IMR-90 (cell line): ENCODE results near the gene KIF1B. TPM values are rescaled to one million over a fixed set of nuclear protein-coding genes. Genes with fewer than 3 reads are reported as not detected.

ENCODE experiments used
- ATAC-seq: fragments of 200-7000 bp; cut with Tn5 transposase; 2 replicates; pipeline ENCODE4 v1.9.1; 2020; ENCODE audit warnings: low read depth, mild to moderate bottlenecking, moderate library complexity
- BruUV-seq: library from RNA; stranded (reverse); fragments of 400-500 nt; replicated peaks from 2 replicates; lab custom pipeline; 2021; lab: Mats Ljungman, UMichigan
- CTCF ChIA-PET: fragments of 300-600 bp; formaldehyde crosslinking; extraction: SDS; loops from one replicate; lab custom pipeline; 2021; ENCODE audit warnings: antibody characterized with exemption; lab: Yijun Ruan, JAX
- POLR2A ChIA-PET: fragments of 300-600 bp; sonication (Branson Sonifier 250); formaldehyde crosslinking; loops from one replicate; lab custom pipeline; 2022; ENCODE audit warnings: antibody characterized with exemption; ENCODE audit not compliant: unreplicated experiment; lab: Charles Lee
- DNase-seq: peaks from one replicate; pipeline ENCODE4 v3.0.0; 2013
- H2AFZ ChIP-seq: replicated peaks from 2 replicates; pipeline ENCODE3; 2013; ENCODE audit warnings: low read length, mild to moderate bottlenecking; ENCODE audit not compliant: poor library complexity
- H2AK5ac ChIP-seq: 2 replicates; pipeline ENCODE4 v1.6.1; 2013; ENCODE audit warnings: low read depth, low read length, inconsistent platforms
- H2AK9ac ChIP-seq: replicated peaks from 2 replicates; pipeline ENCODE3; 2013; ENCODE audit warnings: mild to moderate bottlenecking, low read depth, low read length, moderate library complexity; ENCODE audit not compliant: poor library complexity
- H2BK120ac ChIP-seq: 2 replicates; pipeline ENCODE4 v1.6.1; 2013; ENCODE audit warnings: low read depth, low read length, inconsistent platforms
- H2BK15ac ChIP-seq: 3 replicates; pipeline ENCODE4 v1.6.1; 2013; ENCODE audit warnings: low read depth, low read length, inconsistent platforms
- H2BK20ac ChIP-seq: 2 replicates; pipeline ENCODE4 v1.6.1; 2013; ENCODE audit warnings: low read depth, mild to moderate bottlenecking, inconsistent platforms, low read length, moderate library complexity
- H2BK5ac ChIP-seq: 2 replicates; pipeline ENCODE4 v1.6.1; 2013; ENCODE audit warnings: mild to moderate bottlenecking, low read depth, low read length, inconsistent platforms; ENCODE audit not compliant: poor library complexity, severe bottlenecking
- H3K14ac ChIP-seq: replicated peaks from 2 replicates; pipeline ENCODE4 v1.6.1; 2013; ENCODE audit warnings: low read depth, low read length, inconsistent platforms
- H3K18ac ChIP-seq: 2 replicates; pipeline ENCODE4 v1.6.1; 2013; ENCODE audit warnings: low read depth, low read length, control low read depth
- H3K23ac ChIP-seq: 2 replicates; pipeline ENCODE4 v1.6.1; 2013; ENCODE audit warnings: low read depth, low read length, inconsistent platforms
- H3K27ac ChIP-seq: 2 replicates; pipeline ENCODE4 v1.5.1; 2013; ENCODE audit warnings: mild to moderate bottlenecking, control low read depth, low read length; ENCODE audit not compliant: insufficient read depth
- H3K27me3 ChIP-seq: 2 replicates; pipeline ENCODE4 v1.6.1; 2013; ENCODE audit warnings: low read length; ENCODE audit not compliant: control insufficient read depth, insufficient read depth
- H3K36me3 ChIP-seq: 2 replicates; pipeline ENCODE4 v1.6.1; 2013; ENCODE audit warnings: low read length, mixed read lengths; ENCODE audit not compliant: control insufficient read depth, insufficient read depth
- H3K4ac ChIP-seq: 2 replicates; pipeline ENCODE4 v1.6.1; 2013; ENCODE audit warnings: low read depth, low read length, inconsistent platforms
- H3K4me1 ChIP-seq: 2 replicates; pipeline ENCODE4 v1.6.1; 2013; ENCODE audit warnings: low read length, mixed read lengths; ENCODE audit not compliant: control insufficient read depth, insufficient read depth
- H3K4me2 ChIP-seq: 2 replicates; pipeline ENCODE4 v1.6.1; 2013; ENCODE audit warnings: low read depth, mild to moderate bottlenecking, control low read depth, low read length, moderate library complexity
- H3K4me3 ChIP-seq: 2 replicates; pipeline ENCODE4 v1.5.1; 2013; ENCODE audit warnings: low read depth, mild to moderate bottlenecking, control low read depth, low read length, moderate library complexity; ENCODE audit not compliant: insufficient read depth
- H3K56ac ChIP-seq: 2 replicates; pipeline ENCODE4 v1.6.1; 2013; ENCODE audit warnings: low read length, inconsistent platforms; ENCODE audit not compliant: insufficient read depth; ENCODE audit errors: extremely low read depth
- H3K79me1 ChIP-seq, 2 experiments: 2 replicates each; pipeline ENCODE4 v1.6.1; 2013; ENCODE audit warnings: low read length in 2 of 2, inconsistent platforms in 1 of 2, low read depth in 1 of 2
- H3K9ac ChIP-seq: 2 replicates; pipeline ENCODE4 v1.6.1; 2013; ENCODE audit warnings: low read depth, low read length, control low read depth
- H3K9me1 ChIP-seq: 2 replicates; pipeline ENCODE4 v1.6.1; 2013; ENCODE audit warnings: low read length, inconsistent platforms; ENCODE audit not compliant: insufficient read depth
- H3K9me3 ChIP-seq: 2 replicates; pipeline ENCODE4 v1.6.1; 2013; ENCODE audit warnings: low read length; ENCODE audit not compliant: control insufficient read depth, insufficient read depth
- H4K20me1 ChIP-seq: 2 replicates; pipeline ENCODE4 v1.6.1; 2013; ENCODE audit warnings: low read length, inconsistent platforms; ENCODE audit not compliant: insufficient read depth
- H4K5ac ChIP-seq: 2 replicates; pipeline ENCODE4 v1.6.1; 2013; ENCODE audit warnings: mild to moderate bottlenecking, low read depth, low read length, control low read depth
- H4K8ac ChIP-seq, 2 experiments: 2 replicates each; pipeline ENCODE4 v1.6.1; 2013; ENCODE audit warnings: low read depth in 2 of 2, low read length in 2 of 2, control low read depth in 1 of 2, inconsistent platforms in 1 of 2
- H4K91ac ChIP-seq: 2 replicates; pipeline ENCODE4 v1.6.1; 2013; ENCODE audit warnings: low read depth, low read length, inconsistent platforms; ENCODE audit not compliant: insufficient read depth
- BHLHE40 ChIP-seq: fragments of 150-350 bp; IDR thresholded peaks from 2 replicates; pipeline ENCODE4 v1.6.1; 2016; ENCODE audit warnings: mild to moderate bottlenecking, low read depth, low read length
- CEBPB ChIP-seq: IDR thresholded peaks from 2 replicates; pipeline ENCODE4 v1.6.1; 2012; ENCODE audit warnings: low read depth, low read length, improper control_type of control experiment
- MAFK ChIP-seq: IDR thresholded peaks from 2 replicates; pipeline ENCODE4 v1.6.1; 2012; ENCODE audit warnings: low read depth, low read length, improper control_type of control experiment
- MAZ ChIP-seq: IDR thresholded peaks from 2 replicates; pipeline ENCODE4 v1.6.1; 2012; ENCODE audit warnings: low read depth, mild to moderate bottlenecking, low read length, improper control_type of control experiment, moderate library complexity, borderline replicate concordance
- MXI1 ChIP-seq: IDR thresholded peaks from 2 replicates; pipeline ENCODE4 v1.6.1; 2012; ENCODE audit warnings: low read depth, mild to moderate bottlenecking, low read length, moderate library complexity, borderline replicate concordance
- NFE2L2 ChIP-seq: fragments of 150-350 bp; IDR thresholded peaks from 2 replicates; pipeline ENCODE4 v1.6.1; 2016; ENCODE audit warnings: low read depth, mild to moderate bottlenecking, low read length
- POLR2A ChIP-seq: IDR thresholded peaks from 2 replicates; pipeline ENCODE4 v1.6.1; 2012; ENCODE audit warnings: mild to moderate bottlenecking, low read depth, low read length
- RAD21 ChIP-seq: IDR thresholded peaks from 2 replicates; pipeline ENCODE4 v1.6.1; 2012; ENCODE audit warnings: low read length, improper control_type of control experiment
- RCOR1 ChIP-seq: IDR thresholded peaks from 2 replicates; pipeline ENCODE4 v1.6.1; 2012; ENCODE audit warnings: mild to moderate bottlenecking, low read length, improper control_type of control experiment; ENCODE audit not compliant: insufficient replicate concordance
- RFX5 ChIP-seq: IDR thresholded peaks from 2 replicates; pipeline ENCODE4 v1.8.0; 2012; ENCODE audit warnings: low read depth, mild to moderate bottlenecking, low read length, moderate library complexity
- WGBS, 2 experiments: methylation state at CpG; one replicate each; pipeline versions ENCODE4 v1.1.5 to v1.1.7; 2013; ENCODE audit warnings: missing lambda C conversion rate in 2 of 2; ENCODE audit not compliant: insufficient read length in 1 of 2; ENCODE audit errors: extremely low coverage in 2 of 2; 5-methylcytosine and 5-hydroxymethylcytosine counted together
- dilution Hi-C: fragments of 300-500 bp; cut with HindIII; formaldehyde crosslinking; loops from one replicate; pipeline ENCODE4 v1.14.3; 2018; ENCODE audit warnings: low sequenced_read_pairs; ENCODE audit not compliant: unreplicated experiment
- in situ Hi-C: fragments of 300-500 bp; cut with MboI; formaldehyde crosslinking; loops from 3 replicates; pipeline ENCODE4 v1.14.3; 2019; ENCODE audit warnings: low sequenced_read_pairs, inconsistent platforms, mixed read lengths
- intact Hi-C: fragments of 100-400 bp; cut with micrococcal nuclease; formaldehyde crosslinking; loops from 2 replicates; pipeline ENCODE4 v1.10.0; 2022
- polyA plus RNA-seq, 3 experiments: library from polyadenylated mRNA; depleted of rRNA; stranded (reverse); fragments of >200 nt; gene quantifications; 2 replicates each; pipeline ENCODE4 v1.2.3, GENCODE V29; 2012; ENCODE audit warnings: low replicate concordance in 1 of 3
- total RNA-seq: library from RNA; depleted of rRNA; stranded (reverse); fragments of >200 nt; gene quantifications from 2 replicates; pipeline ENCODE4 v1.2.3, GENCODE V29; 2012
- TF ChIP-seq, protein P1 (sequence below): fragments of 150-350 bp; IDR thresholded peaks from 2 replicates; pipeline ENCODE4 v1.6.1; 2017; ENCODE audit warnings: mild to moderate bottlenecking, antibody characterized with exemption, low read length, low read depth
- TF ChIP-seq, protein P2 (sequence below): conservative IDR thresholded peaks from 2 replicates; pipeline ENCODE4 v1.5.1; 2012; ENCODE audit warnings: mild to moderate bottlenecking, low read depth, low read length, improper control_type of control experiment
- TF ChIP-seq, protein P3 (sequence below): fragments of 150-350 bp; IDR thresholded peaks from 2 replicates; pipeline ENCODE4 v1.6.1; 2016; ENCODE audit warnings: low read depth, mild to moderate bottlenecking, low read length, moderate library complexity, borderline replicate concordance

The KIF1B gene
- total and polyA plus RNA-seq, 2 of the 4 experiments (the other 2 are of a cell fraction): 13.0 to 21.1 TPM

DNA sequence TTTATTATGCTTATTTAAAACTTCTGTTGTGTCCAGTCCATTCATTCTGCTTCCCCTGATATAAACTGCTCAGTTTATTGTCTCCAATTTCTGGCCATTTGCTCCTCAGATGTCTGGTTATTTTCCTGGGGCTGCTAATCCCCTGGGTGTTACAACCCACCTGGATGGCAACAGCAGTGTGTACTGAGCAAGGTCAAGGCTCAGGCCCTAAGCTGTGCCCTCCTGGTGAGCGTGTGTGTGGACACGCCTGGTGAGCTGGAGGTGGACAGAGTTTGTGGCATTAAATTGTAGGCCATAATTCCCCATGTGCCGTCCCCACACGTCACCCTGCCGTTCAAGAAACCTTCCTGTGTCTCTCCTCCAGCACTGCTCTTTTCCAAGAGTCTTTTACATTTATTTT lies 18.1 kb upstream of the KIF1B start:
- Histone ChIP-seq H3K56ac (no peak overlapping the region), H2BK5ac (no peak overlapping the region), H3K18ac (no peak overlapping the region), H3K4ac (no peak overlapping the region), H3K23ac (no peak overlapping the region), H2AFZ (peak overlapping the region; percentile 34), H3K79me1 (no peaks in the 10 kb centered on the region), H3K9ac (no peak overlapping the region), H3K27me3 (peaks cover 4% of the 10 kb centered on the region), H3K9me3 (no peaks in the 10 kb centered on the region), H2BK20ac (no peak overlapping the region), H3K4me2 (no peak overlapping the region), H3K9me1 (no peaks in the 10 kb centered on the region), H3K4me1 (peaks cover 2% of the 10 kb centered on the region), H4K8ac (no peak overlapping the region), H2AK5ac (no peak overlapping the region), H2AK9ac (no peak overlapping the region), H2BK120ac (no peak overlapping the region), H3K4me3 (no peak overlapping the region), H2BK15ac (no peak overlapping the region), H3K14ac (no peak overlapping the region), H4K5ac (no peak overlapping the region), H4K20me1 (no peaks in the 10 kb centered on the region), H3K27ac (no peak overlapping the region), H3K36me3 (no peaks in the 10 kb centered on the region), H4K91ac (no peak overlapping the region)
- dilution Hi-C loops (no loop called here), intact Hi-C loops (no loop called here), in situ Hi-C loops (no loop called here)
- no peak for DNase-seq
- POLR2A ChIA-PET: no interaction called here
- ATAC-seq: no peak
- no TSS peak for BruUV-seq
- CTCF ChIA-PET: no interaction called here
- TF ChIP-seq NFE2L2: no peak
- TF ChIP-seq RCOR1: no peak
- no peak for TF ChIP-seq MAZ
- TF ChIP-seq, protein P1, sequence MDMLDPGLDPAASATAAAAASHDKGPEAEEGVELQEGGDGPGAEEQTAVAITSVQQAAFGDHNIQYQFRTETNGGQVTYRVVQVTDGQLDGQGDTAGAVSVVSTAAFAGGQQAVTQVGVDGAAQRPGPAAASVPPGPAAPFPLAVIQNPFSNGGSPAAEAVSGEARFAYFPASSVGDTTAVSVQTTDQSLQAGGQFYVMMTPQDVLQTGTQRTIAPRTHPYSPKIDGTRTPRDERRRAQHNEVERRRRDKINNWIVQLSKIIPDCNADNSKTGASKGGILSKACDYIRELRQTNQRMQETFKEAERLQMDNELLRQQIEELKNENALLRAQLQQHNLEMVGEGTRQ: no peak
- TF ChIP-seq, protein P2, sequence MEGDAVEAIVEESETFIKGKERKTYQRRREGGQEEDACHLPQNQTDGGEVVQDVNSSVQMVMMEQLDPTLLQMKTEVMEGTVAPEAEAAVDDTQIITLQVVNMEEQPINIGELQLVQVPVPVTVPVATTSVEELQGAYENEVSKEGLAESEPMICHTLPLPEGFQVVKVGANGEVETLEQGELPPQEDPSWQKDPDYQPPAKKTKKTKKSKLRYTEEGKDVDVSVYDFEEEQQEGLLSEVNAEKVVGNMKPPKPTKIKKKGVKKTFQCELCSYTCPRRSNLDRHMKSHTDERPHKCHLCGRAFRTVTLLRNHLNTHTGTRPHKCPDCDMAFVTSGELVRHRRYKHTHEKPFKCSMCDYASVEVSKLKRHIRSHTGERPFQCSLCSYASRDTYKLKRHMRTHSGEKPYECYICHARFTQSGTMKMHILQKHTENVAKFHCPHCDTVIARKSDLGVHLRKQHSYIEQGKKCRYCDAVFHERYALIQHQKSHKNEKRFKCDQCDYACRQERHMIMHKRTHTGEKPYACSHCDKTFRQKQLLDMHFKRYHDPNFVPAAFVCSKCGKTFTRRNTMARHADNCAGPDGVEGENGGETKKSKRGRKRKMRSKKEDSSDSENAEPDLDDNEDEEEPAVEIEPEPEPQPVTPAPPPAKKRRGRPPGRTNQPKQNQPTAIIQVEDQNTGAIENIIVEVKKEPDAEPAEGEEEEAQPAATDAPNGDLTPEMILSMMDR: no peak
- TF ChIP-seq CEBPB: no peak
- TF ChIP-seq MXI1: no peak
- no peak for TF ChIP-seq POLR2A
- TF ChIP-seq BHLHE40: no peak
- no peak for TF ChIP-seq RFX5
- TF ChIP-seq, protein P3, sequence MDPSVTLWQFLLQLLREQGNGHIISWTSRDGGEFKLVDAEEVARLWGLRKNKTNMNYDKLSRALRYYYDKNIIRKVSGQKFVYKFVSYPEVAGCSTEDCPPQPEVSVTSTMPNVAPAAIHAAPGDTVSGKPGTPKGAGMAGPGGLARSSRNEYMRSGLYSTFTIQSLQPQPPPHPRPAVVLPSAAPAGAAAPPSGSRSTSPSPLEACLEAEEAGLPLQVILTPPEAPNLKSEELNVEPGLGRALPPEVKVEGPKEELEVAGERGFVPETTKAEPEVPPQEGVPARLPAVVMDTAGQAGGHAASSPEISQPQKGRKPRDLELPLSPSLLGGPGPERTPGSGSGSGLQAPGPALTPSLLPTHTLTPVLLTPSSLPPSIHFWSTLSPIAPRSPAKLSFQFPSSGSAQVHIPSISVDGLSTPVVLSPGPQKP: no peak
- no peak for TF ChIP-seq RAD21
- TF ChIP-seq MAFK: no peak
- WGBS, 2 experiments: no CpG with 5 or more reads among the region's 5 CpGs
